GM04504 (cell line): Measurements from ENCODE around the gene OSR1.
"Not testable (repeated sequence)": the region's sequence is repeated elsewhere in the genome, so short reads cannot be mapped to it uniquely, and the experiment has no call there.

ENCODE experiments used
- DNase-seq: peaks from one replicate; pipeline ENCODE4 v3.0.0-alpha.2; 2012; ENCODE audit warnings: low read depth

OSR1 gene

DNA sequence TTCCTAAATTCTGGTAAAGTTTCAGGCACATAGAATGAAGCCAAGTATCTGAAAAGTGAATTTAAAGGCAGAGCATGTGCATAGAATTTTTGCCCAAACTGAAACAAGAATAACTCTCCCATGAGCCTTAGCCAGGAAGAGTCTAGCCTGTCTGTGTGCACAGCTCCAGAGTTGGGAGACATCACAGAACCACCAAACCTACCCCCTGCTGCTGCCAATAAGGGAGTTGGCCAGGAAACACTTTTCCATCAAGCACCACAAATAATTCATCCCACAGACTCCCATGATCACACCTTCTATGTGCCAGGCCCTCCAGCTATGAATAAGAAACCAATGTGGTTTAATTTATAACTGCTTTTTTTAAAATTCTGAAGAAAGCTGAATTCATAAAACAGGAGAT is 27.0 kb downstream of the OSR1 start:
- no peak for DNase-seq

DNA sequence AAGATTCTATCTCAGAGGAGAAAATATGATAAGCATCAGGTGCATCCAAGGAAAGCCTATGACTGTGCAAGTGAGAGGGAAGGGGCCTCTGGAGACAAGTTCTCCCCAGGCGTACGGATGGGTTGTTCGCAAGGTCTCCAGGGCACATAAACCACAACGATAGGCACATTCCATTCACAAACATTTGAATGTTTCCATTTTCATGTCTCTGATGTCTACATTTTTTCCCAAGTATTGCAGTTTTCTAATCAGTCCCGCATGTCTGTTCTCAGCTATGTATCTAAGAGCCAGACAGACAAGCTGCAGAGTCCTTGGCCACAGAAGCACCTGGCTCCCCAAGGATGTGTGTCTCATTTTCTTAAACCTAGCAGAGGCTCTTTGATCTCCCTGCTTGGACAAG is 28.0 kb downstream of the OSR1 start:
- DNase-seq: no peak

DNA sequence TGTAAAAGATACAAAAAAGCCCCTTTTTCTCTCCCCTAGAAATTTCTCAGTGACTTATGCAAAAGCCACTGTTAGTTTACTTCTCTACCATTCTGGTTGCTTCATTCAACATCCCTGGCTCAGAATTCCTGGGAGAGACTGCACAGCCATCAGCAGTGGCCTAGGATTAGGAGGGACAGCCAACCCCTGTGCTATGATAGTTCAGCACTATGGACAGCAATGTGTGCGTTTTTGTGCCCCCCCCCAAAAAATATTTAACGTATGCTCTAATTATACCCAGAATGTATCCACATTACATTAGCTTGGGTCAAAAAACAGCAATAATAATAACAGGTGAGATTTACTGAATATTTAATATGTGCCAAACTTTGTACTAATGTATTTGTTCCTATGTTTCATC is 29.0 kb downstream of the OSR1 start:
- DNase-seq: no peak

DNA sequence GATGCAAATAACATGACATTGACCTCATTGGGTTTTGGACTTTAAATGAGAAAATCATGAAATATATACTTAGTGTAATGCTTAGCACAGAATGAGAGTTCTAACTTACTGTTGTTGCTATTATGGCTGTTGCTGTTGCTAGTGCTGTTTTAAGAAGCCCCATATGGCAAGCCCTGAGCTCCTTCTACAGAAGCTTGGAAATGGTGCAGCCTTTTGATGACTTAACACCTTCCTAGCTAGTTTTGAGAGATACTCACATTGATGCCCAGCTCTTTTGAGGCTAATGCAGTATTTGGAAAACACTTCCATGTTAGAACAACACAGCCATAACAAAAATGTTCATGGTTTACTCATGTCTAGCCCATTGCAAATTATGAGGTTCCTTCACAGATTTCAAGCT is 30.9 kb downstream of the OSR1 start:
- no peak for DNase-seq

DNA sequence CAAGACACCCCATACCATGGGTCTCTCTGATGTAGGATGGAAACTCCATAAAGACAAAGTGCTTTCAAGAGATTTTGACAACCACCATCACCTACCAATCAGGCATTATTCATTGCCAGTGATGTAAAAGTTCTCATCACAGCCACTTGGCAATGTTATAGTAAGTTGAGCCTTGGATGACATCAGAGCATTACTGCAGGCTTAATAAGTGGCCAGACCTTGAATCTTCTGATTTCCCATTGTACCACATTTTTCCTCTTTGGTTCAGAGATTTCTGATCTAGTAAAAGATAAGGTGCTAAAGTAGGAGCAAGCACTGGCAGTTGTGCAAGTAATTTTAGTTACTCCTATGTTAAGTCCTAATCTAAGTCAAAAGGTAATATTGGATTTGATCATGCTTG is 36.5 kb downstream of the OSR1 start:
- no peak for DNase-seq

DNA sequence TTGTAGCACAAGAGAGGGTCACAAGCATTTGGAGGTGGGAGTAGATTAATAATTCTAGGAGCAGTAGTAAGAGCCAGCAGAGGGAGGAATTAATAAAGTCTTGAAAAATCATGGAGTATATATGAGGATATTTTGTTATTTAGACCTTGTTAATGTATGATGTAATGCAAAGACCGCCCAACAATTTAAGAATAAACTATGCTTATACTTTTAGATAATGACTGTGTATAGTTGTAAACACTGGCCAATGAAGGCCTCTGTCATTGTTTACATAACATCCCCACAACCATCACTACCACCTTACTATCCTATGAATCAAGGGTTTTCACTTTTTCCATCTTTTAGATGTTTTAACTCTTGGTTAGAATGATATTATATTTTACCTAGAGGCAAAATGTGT is 37.6 kb downstream of the OSR1 start:
- no peak for DNase-seq

DNA sequence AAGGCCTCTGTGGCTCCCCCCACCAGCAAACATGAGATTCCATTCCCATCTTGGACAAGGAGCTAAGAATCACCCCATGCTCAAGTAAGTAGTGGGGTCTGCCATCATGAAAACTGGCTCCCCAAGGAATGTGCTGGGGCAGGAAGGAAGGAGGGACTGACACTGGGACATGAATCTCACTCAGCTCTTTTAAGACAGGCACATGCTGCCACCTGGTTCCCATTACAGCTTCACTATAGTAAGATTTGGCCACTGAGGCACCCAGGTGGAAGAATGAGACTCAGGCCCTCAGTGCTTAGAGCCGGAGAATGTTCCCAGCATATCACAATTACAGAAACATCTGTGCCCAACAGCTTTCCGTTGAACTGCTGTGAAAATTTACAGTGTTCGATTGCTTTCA is 38.7 kb downstream of the OSR1 start:
- no peak for DNase-seq

DNA sequence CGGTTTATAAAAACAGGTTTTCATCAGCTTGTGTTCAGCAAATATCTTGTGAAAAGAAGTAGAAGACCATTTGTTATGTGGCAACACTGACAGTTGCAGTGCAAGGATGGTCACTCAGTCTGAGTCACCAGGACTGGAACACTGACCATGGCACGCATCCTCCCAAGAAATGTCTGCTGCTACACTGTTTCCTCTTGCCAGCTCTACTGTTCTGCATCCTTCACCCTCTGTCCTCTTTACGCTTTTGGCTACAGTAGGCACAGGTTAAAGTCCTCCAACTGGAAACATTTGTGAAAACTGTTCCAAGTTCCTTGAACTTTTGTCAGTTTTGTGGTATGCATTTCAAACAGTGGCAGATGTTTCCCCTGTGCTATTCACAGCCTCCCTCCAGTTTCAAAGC is 39.4 kb downstream of the OSR1 start:
- no peak for DNase-seq

DNA sequence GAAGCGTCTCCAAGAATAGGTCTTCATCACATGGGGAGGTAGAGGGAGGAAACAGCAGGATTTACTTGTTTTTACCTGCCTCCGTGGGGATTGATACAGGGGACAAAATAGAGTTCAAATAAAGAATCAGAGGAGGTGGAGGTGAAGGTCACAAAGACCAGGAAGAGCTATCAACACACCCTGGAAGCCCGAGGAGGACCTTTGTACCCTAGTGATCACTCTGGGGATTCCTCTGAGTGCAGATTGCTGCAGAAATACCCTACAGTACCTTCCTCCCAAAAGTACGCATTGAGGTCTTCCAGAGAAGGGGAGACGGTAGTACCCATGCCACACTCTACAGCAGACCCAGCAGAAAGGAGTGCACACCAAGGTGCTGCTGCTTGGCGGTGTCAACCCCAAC is 44.9 kb downstream of the OSR1 start:
- no peak for DNase-seq

DNA sequence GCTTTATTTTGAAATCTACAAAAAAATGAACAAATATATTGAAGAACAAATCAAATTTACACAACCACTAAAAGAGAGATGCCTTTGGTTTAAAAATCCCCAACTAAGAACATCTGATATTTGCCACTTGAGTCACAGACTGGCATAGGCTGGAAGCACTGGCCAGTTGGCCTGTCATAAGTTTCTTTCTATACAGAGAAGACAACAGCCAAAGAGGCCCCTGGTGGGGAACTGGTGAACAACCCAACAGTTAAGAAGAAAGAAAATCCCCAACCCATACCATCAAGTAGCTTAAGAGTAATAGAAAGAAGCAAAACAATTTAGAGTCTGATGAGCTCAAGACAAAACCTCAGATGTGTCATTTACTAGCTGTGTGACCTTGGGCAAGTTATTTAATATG is 45.5 kb downstream of the OSR1 start:
- DNase-seq: no peak

DNA sequence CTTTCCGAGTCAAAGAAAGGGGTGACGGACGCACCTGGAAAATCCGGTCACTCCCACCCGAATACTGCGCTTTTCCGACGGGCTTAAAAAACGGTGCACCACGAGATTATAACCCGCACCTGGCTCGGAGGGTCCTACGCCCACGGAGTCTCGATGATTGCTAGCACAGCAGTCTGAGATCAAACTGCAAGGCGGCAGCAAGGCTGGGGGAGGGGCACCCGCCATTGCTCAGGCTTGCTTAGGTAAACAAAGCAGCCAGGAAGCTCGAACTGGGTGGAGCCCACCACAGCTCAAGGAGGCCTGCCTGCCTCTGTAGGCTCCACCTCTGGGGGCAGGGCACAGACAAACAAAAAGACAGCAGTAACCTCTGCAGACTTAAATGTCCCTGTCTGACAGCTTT is 52.4 kb downstream of the OSR1 start:
- not testable (repeated sequence) for DNase-seq

DNA sequence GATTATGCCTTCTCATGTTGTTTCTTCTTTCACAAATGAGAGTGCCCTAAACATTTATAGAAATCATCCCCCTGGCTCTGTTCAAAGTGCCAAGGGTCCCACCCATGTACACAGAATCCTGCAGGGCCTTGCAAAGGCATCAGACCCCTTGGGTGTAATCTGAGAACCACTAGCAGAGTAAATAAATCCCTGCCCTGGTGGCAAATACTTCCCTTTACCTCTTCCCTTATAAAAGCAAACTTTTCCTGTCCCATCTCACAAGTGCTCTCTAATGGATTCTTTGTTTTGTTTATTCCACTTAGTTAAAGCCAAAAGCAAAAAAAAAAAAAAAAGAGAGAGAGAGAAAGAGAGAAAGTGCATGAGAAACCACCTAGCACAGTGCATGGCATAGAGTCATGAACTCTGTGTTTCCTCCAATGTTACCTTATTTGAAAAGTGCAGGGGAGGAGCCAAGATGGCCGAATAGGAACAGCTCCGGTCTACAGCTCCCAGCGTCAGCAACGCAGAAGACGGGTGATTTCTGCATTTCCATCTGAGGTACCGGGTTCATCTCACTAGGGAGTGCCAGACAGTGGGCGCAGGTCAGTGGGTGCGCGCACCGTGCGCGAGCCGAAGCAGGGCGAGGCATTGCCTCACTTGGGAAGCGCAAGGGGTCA is 52.9 kb downstream of the OSR1 start:
- not testable (repeated sequence) for DNase-seq

DNA sequence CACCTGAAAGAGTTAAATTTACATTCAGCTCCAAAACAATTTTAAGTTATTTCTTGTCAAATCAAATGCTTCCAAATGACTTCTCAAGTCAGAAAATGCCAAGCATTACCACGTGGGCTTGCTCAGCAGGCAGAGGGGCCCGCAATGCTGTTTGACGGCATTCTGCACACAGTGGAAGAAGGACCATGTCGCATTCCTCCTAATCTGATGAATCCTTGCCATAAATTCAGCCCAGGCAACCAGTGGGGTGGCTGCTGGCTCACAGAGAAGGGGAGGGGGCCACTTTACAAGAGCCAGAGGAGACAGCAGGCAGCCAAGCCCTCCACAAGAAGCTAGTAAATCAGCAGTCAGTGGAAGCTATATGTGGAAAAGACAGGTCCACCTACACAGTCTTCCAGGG is 56.7 kb downstream of the OSR1 start:
- no peak for DNase-seq
